Measurements from ENCODE around the gene ZFC3H1.
"Not testable (repeated sequence)": the region's sequence is repeated elsewhere in the genome, so short reads cannot be mapped to it uniquely, and the experiment has no call there.

Gene ZFC3H1

GRCh38 chr12:71576496-71576895 lies 87.2 kb downstream of the ZFC3H1 start:
- no peak for FAIRE-seq

- FAIRE-seq, result not testable (repeated sequence)
Observed at GRCh38 chr12:71569885-71570284, 93.8 kb downstream of the ZFC3H1 start.

GRCh38 chr12:71567537-71567936 lies 96.1 kb downstream of the ZFC3H1 start:
- no peak for FAIRE-seq

DNA sequence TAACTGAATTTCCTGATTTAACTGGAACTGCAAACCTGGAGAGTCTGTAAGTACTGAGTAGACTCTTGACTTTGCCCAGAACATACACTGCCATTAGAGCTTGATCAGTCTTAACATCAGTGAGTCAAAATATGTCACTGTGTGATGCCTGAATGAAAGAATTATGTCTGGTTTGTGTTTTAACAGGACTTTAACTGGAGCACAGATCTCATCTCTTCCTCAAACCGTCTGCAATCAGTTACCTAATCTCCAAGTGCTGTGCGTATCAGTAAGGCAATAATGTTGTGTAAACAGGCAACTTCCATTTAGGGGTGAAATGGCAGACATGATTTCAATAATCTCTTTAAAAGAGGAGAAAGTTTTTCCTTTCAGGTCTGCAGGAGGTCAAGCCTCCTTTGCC lies 97.0 kb downstream of the ZFC3H1 start:
- FAIRE-seq, result no peak

DNA sequence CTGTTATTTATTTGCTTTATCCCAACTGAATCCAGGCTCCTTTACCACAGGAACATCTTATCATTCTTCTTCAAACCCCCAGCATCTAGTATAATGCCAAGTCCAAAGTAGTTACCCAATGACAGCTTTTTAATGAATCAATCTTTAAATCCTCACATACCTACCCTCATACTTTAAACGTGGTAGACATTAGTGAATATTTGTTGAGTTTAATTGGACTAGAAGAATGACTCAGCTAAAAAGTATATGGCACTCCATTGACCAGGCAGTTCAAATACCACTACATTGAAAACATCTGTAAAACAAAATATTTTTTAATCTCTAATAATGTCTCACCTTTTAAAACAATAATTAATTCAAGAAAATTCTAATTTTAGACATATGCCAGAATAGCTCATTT lies 98.1 kb downstream of the ZFC3H1 start:
- FAIRE-seq, result no peak

- FAIRE-seq, result no peak
Observed at GRCh38 chr12:71562676-71563595, 100.7 kb downstream of the ZFC3H1 start.

All from endometrium (tissue), 2 donors.